Nephron progenitor cell (in vitro differentiated cells): Measurements from ENCODE around the gene PDE6B.

ENCODE experiments used
- DNase-seq: peaks from one replicate; pipeline ENCODE4 v3.0.0; 2021
- H3K27ac Mint-ChIP-seq: 2 replicates; pipeline ENCODE4 v1.8.0; 2021; ENCODE audit warnings: mild to moderate bottlenecking, moderate library complexity, mixed read lengths
- H3K27me3 Mint-ChIP-seq: 2 replicates; pipeline ENCODE4 v1.8.0; 2021; ENCODE audit warnings: mild to moderate bottlenecking, low read depth, mixed read lengths; ENCODE audit not compliant: poor library complexity
- H3K36me3 Mint-ChIP-seq: 2 replicates; pipeline ENCODE4 v1.8.0; 2021; ENCODE audit warnings: low read depth, mixed read lengths
- H3K4me1 Mint-ChIP-seq: 2 replicates; pipeline ENCODE4 v1.8.0; 2021; ENCODE audit warnings: mixed read lengths
- H3K4me3 Mint-ChIP-seq: 2 replicates; pipeline ENCODE4 v1.8.0; 2021; ENCODE audit warnings: mild to moderate bottlenecking, moderate library complexity, mixed read lengths
- H3K9me3 Mint-ChIP-seq: 2 replicates; pipeline ENCODE4 v1.8.0; 2021; ENCODE audit warnings: mild to moderate bottlenecking, moderate library complexity, mixed read lengths
- TF ChIP-seq, protein P1 (sequence below): fragments of 200-600 bp; sonication (generic); IDR thresholded peaks from 2 replicates; pipeline ENCODE4 v1.5.0; 2021; ENCODE audit warnings: antibody characterized with exemption

The PDE6B gene

DNA sequence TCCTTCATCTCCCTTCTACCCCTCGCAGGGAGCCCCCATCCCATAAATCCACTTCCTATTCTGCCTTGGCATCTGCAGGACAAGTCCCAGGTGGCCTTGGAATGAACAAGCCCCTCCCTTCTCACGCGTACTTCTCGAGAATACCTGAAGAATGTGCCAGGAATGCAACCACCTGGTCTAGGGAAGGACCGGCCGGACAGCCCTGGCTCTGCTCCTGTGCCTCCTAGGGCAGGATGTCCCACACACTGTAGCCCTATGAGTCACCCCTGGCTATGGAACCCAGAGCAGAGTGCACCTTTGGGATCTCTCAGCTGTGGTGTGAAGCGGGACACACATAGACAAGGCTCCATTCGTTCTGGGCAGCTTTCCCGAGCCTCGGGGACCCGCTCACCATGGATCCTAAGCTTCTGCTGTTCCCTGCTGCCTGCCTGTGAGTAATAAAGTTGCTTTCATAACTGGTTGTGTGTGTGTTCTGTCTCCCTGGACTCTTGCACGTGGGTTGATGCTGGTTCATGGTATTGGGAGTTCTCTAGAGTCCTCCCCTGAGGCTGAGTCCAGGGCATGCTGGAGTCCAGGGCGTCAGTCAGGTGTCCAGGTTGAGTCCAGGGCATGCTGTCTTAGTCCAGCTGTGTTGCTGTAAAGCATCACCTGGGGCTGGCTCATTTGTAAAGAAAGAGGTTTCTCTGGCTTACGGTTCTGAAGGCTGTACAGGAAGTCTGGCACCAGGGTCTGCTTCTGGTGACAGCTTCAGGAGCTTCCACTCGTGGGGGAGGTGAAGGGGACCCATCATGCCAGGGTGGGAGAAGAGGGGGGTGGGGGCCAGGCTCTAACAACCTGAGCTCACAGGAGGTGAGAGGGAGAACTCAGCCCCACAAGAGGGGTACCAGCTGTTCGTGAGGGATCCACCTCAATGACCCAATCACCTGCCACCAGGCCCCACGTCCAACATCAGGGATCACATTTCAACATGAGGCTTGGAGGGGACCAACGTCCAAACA, 7.4 kb upstream of the PDE6B start:
- Mint-ChIP-seq H3K27ac (no peak overlapping the region), H3K36me3 (no peaks in the 10 kb centered on the region), H3K27me3 (peaks cover 42% of the 10 kb centered on the region), H3K9me3 (no peaks in the 10 kb centered on the region), H3K4me1 (peaks cover 4% of the 10 kb centered on the region), H3K4me3 (no peak overlapping the region)
- TF ChIP-seq, protein P1, sequence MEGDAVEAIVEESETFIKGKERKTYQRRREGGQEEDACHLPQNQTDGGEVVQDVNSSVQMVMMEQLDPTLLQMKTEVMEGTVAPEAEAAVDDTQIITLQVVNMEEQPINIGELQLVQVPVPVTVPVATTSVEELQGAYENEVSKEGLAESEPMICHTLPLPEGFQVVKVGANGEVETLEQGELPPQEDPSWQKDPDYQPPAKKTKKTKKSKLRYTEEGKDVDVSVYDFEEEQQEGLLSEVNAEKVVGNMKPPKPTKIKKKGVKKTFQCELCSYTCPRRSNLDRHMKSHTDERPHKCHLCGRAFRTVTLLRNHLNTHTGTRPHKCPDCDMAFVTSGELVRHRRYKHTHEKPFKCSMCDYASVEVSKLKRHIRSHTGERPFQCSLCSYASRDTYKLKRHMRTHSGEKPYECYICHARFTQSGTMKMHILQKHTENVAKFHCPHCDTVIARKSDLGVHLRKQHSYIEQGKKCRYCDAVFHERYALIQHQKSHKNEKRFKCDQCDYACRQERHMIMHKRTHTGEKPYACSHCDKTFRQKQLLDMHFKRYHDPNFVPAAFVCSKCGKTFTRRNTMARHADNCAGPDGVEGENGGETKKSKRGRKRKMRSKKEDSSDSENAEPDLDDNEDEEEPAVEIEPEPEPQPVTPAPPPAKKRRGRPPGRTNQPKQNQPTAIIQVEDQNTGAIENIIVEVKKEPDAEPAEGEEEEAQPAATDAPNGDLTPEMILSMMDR, result no peak
- no peak for DNase-seq

DNA sequence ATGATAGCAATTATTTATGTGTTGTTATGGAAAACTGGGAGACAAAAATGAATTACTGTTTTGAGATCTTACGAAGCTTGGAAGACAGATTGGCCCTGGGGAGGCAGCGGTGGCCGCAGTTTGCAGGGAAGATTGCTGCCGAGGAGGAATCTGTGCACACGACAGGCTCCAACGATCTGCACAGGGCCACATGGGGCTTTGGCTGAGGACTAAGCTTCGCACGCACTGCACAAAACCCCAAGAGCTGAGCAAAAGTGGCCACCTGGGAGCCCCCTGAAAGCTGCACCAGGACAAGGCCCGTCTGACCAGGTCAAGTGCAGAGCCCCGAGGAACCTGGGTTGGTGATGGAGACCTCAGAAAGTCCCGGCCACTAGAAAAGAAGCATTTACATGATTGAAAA, 5.2 kb upstream of the PDE6B start:
- Mint-ChIP-seq H3K4me3 (no peak overlapping the region), H3K9me3 (no peaks in the 10 kb centered on the region), H3K36me3 (no peaks in the 10 kb centered on the region), H3K27ac (no peak overlapping the region), H3K27me3 (peaks cover 28% of the 10 kb centered on the region), H3K4me1 (peaks cover 13% of the 10 kb centered on the region)
- TF ChIP-seq, protein P1, result no peak
- DNase-seq, result no peak

GRCh38 chr4:620851-621261, 4.5 kb upstream of the PDE6B start:
- Mint-ChIP-seq H3K27ac (no peak overlapping the region), H3K4me3 (no peak overlapping the region), H3K4me1 (peaks cover 19% of the 10 kb centered on the region), H3K36me3 (no peaks in the 10 kb centered on the region), H3K9me3 (no peaks in the 10 kb centered on the region), H3K27me3 (peaks cover 23% of the 10 kb centered on the region)
- TF ChIP-seq, protein P1, result no peak
- no peak for DNase-seq

GRCh38 chr4:621296-622070, 3.9 kb upstream of the PDE6B start:
- Mint-ChIP-seq H3K27me3 (peaks cover 19% of the 10 kb centered on the region), H3K9me3 (no peaks in the 10 kb centered on the region), H3K36me3 (no peaks in the 10 kb centered on the region), H3K4me3 (no peak overlapping the region), H3K27ac (no peak overlapping the region), H3K4me1 (peaks cover 25% of the 10 kb centered on the region)
- no peak for DNase-seq
- TF ChIP-seq, protein P1, result no peak

- TF ChIP-seq, protein P1, result no peak
- Mint-ChIP-seq H3K36me3 (no peaks in the 10 kb centered on the region), H3K27ac (no peak overlapping the region), H3K4me3 (no peak overlapping the region), H3K27me3 (peaks cover 14% of the 10 kb centered on the region), H3K4me1 (peaks cover 33% of the 10 kb centered on the region), H3K9me3 (no peaks in the 10 kb centered on the region)
- no peak for DNase-seq
Observed at GRCh38 chr4:622071-622995, 3.0 kb upstream of the PDE6B start.
